ENCODE data around the gene TNNC1. TPM values are rescaled to one million over a fixed set of nuclear protein-coding genes. Genes with fewer than 3 reads are reported as not detected.

The TNNC1 gene
- total and polyA plus RNA-seq, 2 of the 13 experiments (the other 11 are each of a cell fraction or from before 2014, with no cell fraction given), result 11.8 to 36.4 TPM

DNA sequence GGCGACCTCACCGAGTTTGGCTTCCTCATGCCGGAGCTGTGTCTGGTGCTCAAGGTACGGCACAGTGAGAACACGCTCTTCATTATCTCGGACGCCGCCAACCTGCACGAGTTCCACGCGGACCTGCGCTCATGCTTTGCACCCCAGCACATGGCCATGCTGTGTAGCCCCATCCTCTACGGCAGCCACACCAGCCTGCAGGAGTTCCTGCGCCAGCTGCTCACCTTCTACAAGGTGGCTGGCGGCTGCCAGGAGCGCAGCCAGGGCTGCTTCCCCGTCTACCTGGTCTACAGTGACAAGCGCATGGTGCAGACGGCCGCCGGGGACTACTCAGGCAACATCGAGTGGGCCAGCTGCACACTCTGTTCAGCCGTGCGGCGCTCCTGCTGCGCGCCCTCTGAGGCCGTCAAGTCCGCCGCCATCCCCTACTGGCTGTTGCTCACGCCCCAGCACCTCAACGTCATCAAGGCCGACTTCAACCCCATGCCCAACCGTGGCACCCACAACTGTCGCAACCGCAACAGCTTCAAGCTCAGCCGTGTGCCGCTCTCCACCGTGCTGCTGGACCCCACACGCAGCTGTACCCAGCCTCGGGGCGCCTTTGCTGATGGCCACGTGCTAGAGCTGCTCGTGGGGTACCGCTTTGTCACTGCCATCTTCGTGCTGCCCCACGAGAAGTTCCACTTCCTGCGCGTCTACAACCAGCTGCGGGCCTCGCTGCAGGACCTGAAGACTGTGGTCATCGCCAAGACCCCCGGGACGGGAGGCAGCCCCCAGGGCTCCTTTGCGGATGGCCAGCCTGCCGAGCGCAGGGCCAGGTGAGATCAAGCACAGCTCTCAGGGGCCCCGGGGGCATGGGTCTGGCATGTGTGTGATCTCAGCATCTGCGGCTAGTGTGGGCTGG lies 34.2 kb upstream of the TNNC1 start:
- no TSS peak for BruUV-seq (replicated peaks)
- DNase-seq (ENCODE audit: low spot score) (no peak), ATAC-seq (no peak), FAIRE-seq (no peak)
- H3K27ac ChIP-seq (ENCODE audit: extremely low read length, insufficient read depth, low read length), result no peak overlapping the region
- H3K79me2 ChIP-seq (ENCODE audit: insufficient read depth, low read length), result no peaks in the 10 kb centered on the region
- H3K9me3 ChIP-seq (ENCODE audit: low read length), result no peaks in the 10 kb centered on the region
- ChIA-PET CTCF (ENCODE audit: low intra/inter-chr PET ratio, low total read pairs) (no interaction called here), POLR2A (no interaction called here)
- TF ChIP-seq NFKB2 (CRISPR knock-in tag; IDR thresholded peaks at IDR 0.05; ENCODE audit: borderline replicate concordance) (no peak), ZBTB38 (CRISPR knock-in tag; IDR thresholded peaks at IDR 0.05) (0 out of 2 replicates have a peak, but pooled peaks have one; percentile 3), CHD4 (IDR thresholded peaks at IDR 0.05; ENCODE audit: borderline replicate concordance, low read length) (no peak), KLF15 (CRISPR knock-in tag; IDR thresholded peaks at IDR 0.05; ENCODE audit: borderline replicate concordance) (no peak), KAT8 (CRISPR knock-in tag; IDR thresholded peaks at IDR 0.05) (no peak), AGO2 (optimal IDR thresholded peaks at IDR 0.05; ENCODE audit: low read depth, low read length) (peak; percentile 50), ZNF253 (CRISPR knock-in tag; IDR thresholded peaks at IDR 0.05; ENCODE audit: borderline replicate concordance) (no peak), ARHGAP35 (CRISPR knock-in tag; IDR thresholded peaks at IDR 0.05; ENCODE audit: borderline replicate concordance) (no peak), ZNF10 (CRISPR knock-in tag; IDR thresholded peaks at IDR 0.05; ENCODE audit: borderline replicate concordance, low read depth) (no peak)
- H3K4me1 ChIP-seq (ENCODE audit: insufficient read depth, low read length), result peaks cover 11% of the 10 kb centered on the region; the same call in 1 of the 2 replicates
- WGBS (ENCODE audit: low lambda C conversion rate), result 98% methylated on average over 44 of the region's 59 CpGs
- intact Hi-C loops (cut with micrococcal nuclease; ENCODE audit: unreplicated experiment) (no loop called here), in situ Hi-C loops (cut with HindIII; ENCODE audit: extremely low pct_ligation_motif_present, low pct_unique_long_range_greater_than_20kb) (no loop called here)
- peaks cover 18 to 41% of the 10 kb centered on the region in 2 experiments for H3K36me3 ChIP-seq (replicated peaks in 1 of 2; ENCODE audit: control insufficient read depth in 1 of 2, insufficient read depth in 2 of 2, low read length in 2 of 2)
- H3K9ac ChIP-seq (ENCODE audit: insufficient read depth, low read depth, low read length), result no peak overlapping the region
- H3K4me3 ChIP-seq (replicated peaks in 1 of 3; ENCODE audit: insufficient read depth in 1 of 3, low read depth in 2 of 3, low read length in 3 of 3), result no peak overlapping the region
- no peak overlapping the region for H2AFZ ChIP-seq (ENCODE audit: low read length)
- H3K4me2 ChIP-seq (ENCODE audit: low read depth, low read length), result no peak overlapping the region
- H3K27me3 ChIP-seq (ENCODE audit: control insufficient read depth in 1 of 2, insufficient read depth in 2 of 2, low read length in 2 of 2), result no peaks in the 10 kb centered on the region
- no peaks in the 10 kb centered on the region; the same call in 1 of the 2 replicates for H4K20me1 ChIP-seq (ENCODE audit: insufficient read depth, low read length)

Data from HepG2 (cell line).